B cell (primary cell): Measurements from ENCODE around the gene ATL1. TPM values are rescaled to one million over a fixed set of nuclear protein-coding genes. Genes with fewer than 3 reads are reported as not detected.

Experiments used
- ATAC-seq: fragments of 200-7000 bp; cut with Tn5 transposase; one replicate; pipeline ENCODE4 v1.10.0; 2021; ENCODE audit warnings: low read depth, mild to moderate bottlenecking, moderate number of reproducible peaks, moderate library complexity
- CTCF ChIA-PET: fragments of 350-600 bp; sonication (Branson Sonifier 250); formaldehyde crosslinking; loops from one replicate; lab custom pipeline; 2021; ENCODE audit warnings: antibody characterized with exemption, inconsistent platforms; lab: Charles Lee
- POLR2A ChIA-PET: fragments of 350-600 bp; sonication (Branson Sonifier 250); formaldehyde crosslinking; loops from one replicate; lab custom pipeline; 2021; ENCODE audit warnings: antibody characterized with exemption; lab: Charles Lee
- DNase-seq: peaks from one replicate; pipeline ENCODE4 v3.0.0; 2013
- H2AFZ ChIP-seq: 2 replicates; pipeline ENCODE4 v1.6.1; 2012; ENCODE audit warnings: mild to moderate bottlenecking, low read depth, low read length; ENCODE audit not compliant: insufficient read depth, poor library complexity, severe bottlenecking
- H3K27ac ChIP-seq, 2 donors: 1 replicate in 1 of 2; 2 replicates in 1 of 2; pipeline ENCODE4 v1.5.1; 2012 to 2013; ENCODE audit warnings: low read length in 2 of 2, mild to moderate bottlenecking in 2 of 2, moderate library complexity in 1 of 2
- H3K27me3 ChIP-seq, 4 experiments: fragments of 200-600 bp in 1 of 4; sonication (generic) in 1 of 4; replicated peaks in 1 of 4; 1 replicate in 2 of 4; 2 replicates in 2 of 4; pipeline versions ENCODE4 v1.6.1 to v1.7.0; 2013 to 2016; ENCODE audit warnings: low read length in 3 of 4, mild to moderate bottlenecking in 2 of 4, mixed read lengths in 1 of 4, moderate library complexity in 1 of 4; ENCODE audit not compliant: insufficient read depth in 4 of 4, control insufficient read depth in 3 of 4; ENCODE audit errors: control extremely low read depth in 1 of 4
- H3K36me3 ChIP-seq, 2 experiments: replicated peaks in 1 of 2; 1 replicate in 1 of 2; 2 replicates in 1 of 2; pipeline versions ENCODE4 v1.6.1 to v1.7.1; 2013; ENCODE audit warnings: low read length in 1 of 2; ENCODE audit not compliant: insufficient read depth in 2 of 2, control insufficient read depth in 1 of 2; ENCODE audit errors: control extremely low read depth in 1 of 2, extremely low read depth in 1 of 2
- H3K4me1 ChIP-seq, 2 donors: fragments of 200-600 bp in 1 of 2; sonication (generic) in 1 of 2; 1 replicate in 1 of 2; 2 replicates in 1 of 2; pipeline versions ENCODE4 v1.5.1 to v1.6.1; 2013 to 2017; ENCODE audit warnings: low read length in 2 of 2; ENCODE audit not compliant: control insufficient read depth in 2 of 2, insufficient read depth in 2 of 2
- H3K4me2 ChIP-seq: replicated peaks from 2 replicates; pipeline ENCODE3; 2012; ENCODE audit warnings: mild to moderate bottlenecking, low read depth, low read length; ENCODE audit not compliant: poor library complexity, severe bottlenecking
- H3K4me3 ChIP-seq, 5 experiments: fragments of 200-600 bp in 1 of 5; sonication (generic) in 1 of 5; 1 replicate in 3 of 5; 2 replicates in 2 of 5; pipeline versions ENCODE4 v1.5.1 to v1.7.0; 2011 to 2016; ENCODE audit warnings: low read length in 4 of 5, mild to moderate bottlenecking in 4 of 5, low read depth in 2 of 5, control low read depth in 1 of 5, moderate library complexity in 1 of 5; ENCODE audit not compliant: insufficient read depth in 1 of 5; ENCODE audit errors: control extremely low read depth in 1 of 5, extremely low read depth in 1 of 5
- H3K79me2 ChIP-seq: fragments of 200-600 bp; sonication (generic); one replicate; pipeline ENCODE4 v1.6.0; 2016; ENCODE audit warnings: low read length; ENCODE audit not compliant: control insufficient read depth, insufficient read depth
- H3K9ac ChIP-seq: fragments of 200-600 bp; sonication (generic); 2 replicates; pipeline ENCODE4 v1.6.1; 2017; ENCODE audit warnings: mild to moderate bottlenecking, low read length, moderate library complexity
- H3K9me3 ChIP-seq, 3 donors: one replicate each; pipeline versions ENCODE4 v1.6.1 to v1.7.1; 2013; ENCODE audit warnings: low read length in 2 of 3; ENCODE audit not compliant: control insufficient read depth in 2 of 3, insufficient read depth in 1 of 3; ENCODE audit errors: control extremely low read depth in 1 of 3
- H4K20me1 ChIP-seq: 2 replicates; pipeline ENCODE4 v1.6.0; 2012; ENCODE audit warnings: mild to moderate bottlenecking, low read length; ENCODE audit not compliant: insufficient read depth, control insufficient read depth, poor library complexity, severe bottlenecking
- H3K27ac Mint-ChIP-seq: one replicate; pipeline ENCODE4 v1.8.0; 2021; ENCODE audit warnings: mixed read lengths
- H3K27me3 Mint-ChIP-seq: one replicate; pipeline ENCODE4 v1.8.0; 2021; ENCODE audit warnings: mixed read lengths
- H3K4me1 Mint-ChIP-seq: one replicate; pipeline ENCODE4 v1.8.0; 2021; ENCODE audit warnings: mixed read lengths
- H3K4me3 Mint-ChIP-seq: one replicate; pipeline ENCODE4 v1.8.0; 2021; ENCODE audit warnings: mixed read lengths
- H3K9me3 Mint-ChIP-seq: one replicate; pipeline ENCODE4 v1.8.0; 2022; ENCODE audit warnings: mixed read lengths; ENCODE audit not compliant: insufficient read depth
- CTCF ChIP-seq: fragments of 200-600 bp; IDR thresholded peaks from one replicate; pipeline ENCODE4 v1.8.0; 2022; ENCODE audit warnings: antibody characterized with exemption, mild to moderate bottlenecking
- EZH2 ChIP-seq: IDR thresholded peaks from 2 replicates; pipeline ENCODE4 v1.6.1; 2012; ENCODE audit warnings: borderline replicate concordance, low read depth, mild to moderate bottlenecking, moderate library complexity, low read length; ENCODE audit not compliant: insufficient read depth, poor library complexity, severe bottlenecking
- WGBS: methylation state at CpG from one replicate; pipeline ENCODE4 v1.1.5; 2013; ENCODE audit warnings: missing lambda C conversion rate; ENCODE audit not compliant: insufficient coverage; 5-methylcytosine and 5-hydroxymethylcytosine counted together
- intact Hi-C: fragments of 100-400 bp; cut with micrococcal nuclease; formaldehyde crosslinking; loops from one replicate; pipeline ENCODE4 v1.10.0; 2022
- polyA plus RNA-seq: library from polyadenylated mRNA; depleted of rRNA; stranded (reverse); fragments of >200 nt; gene quantifications from 2 replicates; pipeline ENCODE4 v1.2.3, GENCODE V29; 2012
- total RNA-seq, 2 donors: library from RNA; stranded (reverse); fragments of 120-200 nt in 1 of 2; gene quantifications; 1 replicate in 1 of 2; 2 replicates in 1 of 2; pipeline versions ENCODE4 v1.2.3 to v1.2.4, GENCODE V29; 2013 to 2022

The ATL1 gene
- total and polyA plus RNA-seq, 2 donors (not counting 1 experiment from before 2014, with no cell fraction given), result 2.9 TPM

- POLR2A ChIA-PET, result no interaction called here
- Histone ChIP-seq H3K36me3 (no peaks in the 10 kb centered on the region), H3K27ac (no peak overlapping the region), H3K27me3 (no peaks in the 10 kb centered on the region), H3K4me2 (no peak overlapping the region), H3K4me1 (no peaks in the 10 kb centered on the region), H3K79me2 (no peaks in the 10 kb centered on the region), H3K4me3 (no peak overlapping the region), H3K9me3 (peaks cover 0 to 1% (median 0%) of the 10 kb centered on the region in 3 donors), H4K20me1 (no peaks in the 10 kb centered on the region), H2AFZ (no peak overlapping the region), H3K9ac (no peak overlapping the region)
- no peak for ATAC-seq
- WGBS, result 100% methylated on average over 3 of the region's 3 CpGs
- Mint-ChIP-seq H3K9me3 (no peaks in the 10 kb centered on the region), H3K27me3 (peaks cover 4% of the 10 kb centered on the region), H3K4me1 (peaks cover 8% of the 10 kb centered on the region), H3K27ac (no peak overlapping the region), H3K4me3 (no peak overlapping the region)
- intact Hi-C loops, result no loop called here
- no peak for DNase-seq
- TF ChIP-seq EZH2, result no peak
- TF ChIP-seq CTCF, result no peak
- CTCF ChIA-PET, result interaction anchor here (1.4 to 7.8 kb wide), 3 partner anchors 169 to 231 kb away, joined by 4 to 53 read pairs (median 7); no protein-coding TSS in a partner anchor
These were observed 14.3 kb upstream of the ATL1 start for GRCh38 chr14:50545618-50546017.

- Histone ChIP-seq H3K27me3 (peaks cover 0 to 6% (median 0%) of the 10 kb centered on the region in 4 experiments), H3K36me3 (no peaks in the 10 kb centered on the region), H3K4me1 (no peaks in the 10 kb centered on the region), H4K20me1 (no peaks in the 10 kb centered on the region), H3K79me2 (no peaks in the 10 kb centered on the region), H3K9me3 (peaks cover 0 to 1% (median 0%) of the 10 kb centered on the region in 3 donors), H2AFZ (no peak overlapping the region), H3K27ac (no peak overlapping the region), H3K9ac (no peak overlapping the region), H3K4me3 (no peak overlapping the region), H3K4me2 (no peak overlapping the region)
- no peak overlapping the region for H3K4me3 Mint-ChIP-seq
- ChIA-PET POLR2A (no interaction called here), CTCF (no interaction called here)
- no CpG with 5 or more reads among the region's 1 CpG for WGBS
- no peak for ATAC-seq
- intact Hi-C loops, result no loop called here
- no peaks in the 10 kb centered on the region for H3K9me3 Mint-ChIP-seq
- TF ChIP-seq CTCF (no peak), EZH2 (no peak)
- no peak for DNase-seq
- H3K27ac Mint-ChIP-seq, result no peak overlapping the region
- peaks cover 2% of the 10 kb centered on the region for H3K4me1 Mint-ChIP-seq
- peaks cover 23% of the 10 kb centered on the region for H3K27me3 Mint-ChIP-seq
These were observed 9.7 kb upstream of the ATL1 start for GRCh38 chr14:50550294-50550693.
